HG03460 (cell line): ENCODE data around the gene PFN1.
"Not testable (repeated sequence)": the region's sequence is repeated elsewhere in the genome, so short reads cannot be mapped to it uniquely, and the experiment has no call there.

ENCODE experiments used
- ATAC-seq: cut with Tn5 transposase; IDR thresholded peaks from one replicate; pipeline ENCODE4 v1.9.1; 2021; ENCODE audit not compliant: unreplicated experiment

The PFN1 gene

DNA sequence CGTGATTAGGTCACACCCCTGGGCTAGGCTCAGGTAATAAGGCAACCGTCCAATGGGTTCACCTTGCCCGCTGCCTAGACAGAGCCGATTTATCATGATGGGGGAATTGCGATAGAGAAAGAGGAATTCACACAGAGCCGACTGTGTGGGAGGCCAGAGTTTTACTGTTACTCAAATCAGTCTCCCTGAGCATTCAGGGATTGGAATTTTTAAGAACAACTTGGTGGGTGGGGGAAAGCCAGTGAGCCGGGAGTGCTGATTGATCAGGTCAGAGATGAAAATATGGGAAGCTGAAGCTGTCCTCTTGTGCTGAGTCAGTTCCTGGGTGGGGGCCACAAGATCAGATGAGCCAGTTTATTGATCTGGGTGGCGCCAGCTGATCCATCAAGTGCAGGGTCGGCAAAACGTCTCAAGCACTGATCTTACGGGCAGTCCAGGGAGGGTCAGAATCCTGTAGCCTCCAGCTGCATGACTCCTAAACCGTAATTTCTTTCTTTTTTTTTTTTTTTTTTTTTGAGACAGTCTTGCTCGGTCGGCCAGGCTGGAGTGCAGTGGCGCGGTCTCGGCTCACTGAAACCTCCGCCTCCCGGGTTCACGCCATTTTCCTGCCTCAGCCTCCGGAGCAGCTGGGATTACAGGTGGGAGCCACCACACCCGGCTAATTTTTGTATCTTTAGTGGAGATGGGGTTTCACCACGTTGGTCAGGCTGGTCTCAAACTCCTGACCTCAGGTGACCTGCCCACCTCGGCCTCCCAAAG lies 21.6 kb downstream of the PFN1 start:
- not testable (repeated sequence) for ATAC-seq

DNA sequence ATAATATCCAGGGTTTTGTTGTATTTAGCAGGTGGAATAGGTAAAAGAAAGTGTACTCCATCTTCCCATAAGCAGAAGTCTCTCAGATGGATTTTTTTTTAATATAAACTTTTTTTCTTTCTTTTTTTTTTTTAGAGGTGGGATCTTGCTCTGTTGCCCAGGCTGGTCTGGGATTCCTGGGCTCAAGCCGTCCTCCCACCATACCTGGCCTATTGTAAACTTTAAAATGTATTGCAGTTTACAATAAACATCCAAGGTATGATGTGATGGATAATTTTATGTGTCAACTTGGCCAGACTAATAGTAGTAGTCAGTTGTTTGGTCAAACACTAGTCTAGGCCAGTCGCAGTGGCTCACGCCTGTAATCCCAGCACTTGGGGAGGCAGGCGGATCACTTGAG lies 27.0 kb downstream of the PFN1 start:
- no peak for ATAC-seq

DNA sequence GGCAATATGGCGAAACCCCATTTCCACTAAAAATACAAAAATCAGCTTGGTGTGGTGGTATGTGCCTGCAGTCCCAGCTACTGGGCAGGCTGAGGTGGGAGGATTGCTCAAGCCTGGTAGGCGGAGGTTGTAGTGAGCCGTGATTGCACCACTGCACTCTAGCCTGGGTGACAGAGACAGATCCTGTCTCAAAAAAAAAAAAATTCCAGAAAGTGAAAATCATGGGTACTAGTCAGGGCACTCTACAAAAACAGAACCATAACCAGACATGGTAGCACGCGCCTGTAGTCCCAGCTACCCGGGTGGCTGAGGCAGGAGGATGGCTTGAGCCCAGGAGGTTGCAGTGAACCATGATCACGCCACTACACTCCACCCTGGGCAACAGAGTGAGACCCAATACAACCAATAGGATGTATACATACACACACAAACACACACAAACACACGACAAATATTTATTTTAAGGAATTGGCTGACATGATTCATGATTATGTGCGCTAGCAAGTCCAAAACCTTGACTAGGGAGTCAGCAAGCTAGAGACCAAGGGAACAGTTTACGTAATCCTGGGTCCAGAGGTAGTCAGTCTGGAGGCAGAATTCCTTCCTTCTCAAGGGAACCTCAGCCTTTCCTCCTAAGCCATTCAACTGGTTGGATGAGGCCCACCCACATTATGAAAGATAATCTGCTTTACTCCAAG lies 27.8 kb downstream of the PFN1 start:
- no peak for ATAC-seq

DNA sequence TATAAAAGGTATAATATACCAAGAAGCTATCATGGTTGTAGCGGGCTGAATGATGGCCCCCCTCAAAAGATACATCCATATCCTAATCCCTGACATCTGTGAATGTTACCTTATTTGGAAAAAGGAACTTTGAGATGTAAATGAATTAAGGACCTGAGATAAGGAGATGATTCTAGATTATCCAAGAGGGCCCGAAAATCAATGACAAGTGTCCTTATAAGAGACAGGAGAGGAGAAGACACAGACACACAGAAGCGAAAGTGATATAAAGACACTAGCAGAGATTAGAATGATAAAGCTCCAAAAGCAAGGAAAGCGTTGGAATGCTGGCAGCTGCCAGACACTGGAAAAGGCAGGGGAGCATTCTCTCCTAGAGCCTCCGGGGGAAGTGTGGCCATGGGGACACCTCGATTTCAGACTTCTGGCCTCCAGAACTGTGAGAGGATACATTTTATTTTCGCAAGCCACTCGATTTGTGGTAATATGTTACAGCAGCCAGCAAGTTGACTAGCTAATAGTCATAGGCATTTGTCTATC lies 28.8 kb downstream of the PFN1 start:
- no peak for ATAC-seq

DNA sequence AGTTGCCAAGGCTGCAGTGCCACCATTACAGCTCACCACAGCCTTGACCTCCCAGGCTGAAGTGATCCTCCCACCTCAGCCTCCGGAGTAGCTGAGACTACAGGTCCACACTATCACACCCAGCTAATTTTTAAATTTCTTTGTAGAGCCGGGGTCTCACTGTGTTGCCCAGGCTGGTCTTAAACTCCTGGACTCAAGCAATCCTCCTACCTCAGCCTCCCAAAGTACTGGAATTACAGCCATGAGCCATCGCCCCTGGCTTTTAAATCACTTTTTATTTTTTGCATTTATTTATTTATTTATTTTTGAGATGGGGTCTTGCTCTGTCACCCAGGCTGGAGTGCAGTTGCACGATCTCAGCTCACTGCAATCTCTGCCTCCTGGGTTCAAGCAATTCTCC lies 33.8 kb downstream of the PFN1 start:
- ATAC-seq = not testable (repeated sequence)

DNA sequence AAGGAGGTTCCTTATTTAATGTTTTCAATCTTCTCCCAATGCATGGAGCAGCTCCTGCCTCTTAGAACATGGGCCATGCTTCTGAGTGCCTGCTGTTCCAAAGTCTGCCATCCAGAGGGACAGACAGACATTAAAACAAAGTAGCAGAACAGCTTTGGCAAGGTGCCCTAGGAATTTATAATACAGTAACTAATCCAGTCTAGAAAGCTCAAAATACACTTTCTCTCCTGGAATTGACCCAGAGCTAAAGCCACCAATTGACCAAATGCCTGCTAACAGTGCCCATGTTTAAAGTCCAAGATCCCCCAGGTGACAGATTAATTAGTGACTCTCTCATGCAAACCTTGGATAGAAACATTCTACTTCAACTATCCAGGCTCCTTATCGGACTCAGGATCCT lies 34.3 kb downstream of the PFN1 start:
- no peak for ATAC-seq

DNA sequence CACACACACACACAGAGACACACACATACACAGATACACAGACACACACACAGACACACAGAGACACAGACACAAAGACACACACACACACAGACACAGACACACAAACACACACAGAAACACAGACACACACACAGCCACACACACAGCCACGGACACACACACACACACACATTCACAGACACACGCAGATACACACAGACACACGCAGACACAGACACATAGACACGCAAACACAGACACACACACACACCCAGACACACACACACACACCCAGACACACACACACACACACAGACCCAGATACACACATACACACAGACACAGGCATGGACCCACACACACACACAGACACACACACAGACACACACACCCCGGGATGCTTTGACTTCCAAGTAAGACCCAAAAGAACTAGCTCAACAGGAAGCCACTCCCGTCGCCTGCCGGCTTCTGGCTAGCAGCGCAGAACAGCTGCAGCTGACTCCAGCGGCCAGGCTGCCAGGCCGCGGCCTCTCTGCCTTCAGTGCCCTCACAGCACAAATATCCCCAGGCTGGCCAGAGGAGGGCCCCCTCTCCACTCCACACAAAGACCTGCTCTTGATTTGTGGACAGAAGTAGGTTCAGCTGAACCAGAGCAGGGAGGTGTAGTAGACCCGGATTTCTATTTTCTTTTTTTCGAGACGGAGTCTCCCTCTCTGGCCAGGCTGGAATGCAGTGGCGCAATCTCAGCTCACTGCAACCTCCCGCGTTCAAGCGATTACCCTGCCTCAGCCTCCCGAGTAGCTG lies 39.4 kb downstream of the PFN1 start:
- no peak for ATAC-seq

DNA sequence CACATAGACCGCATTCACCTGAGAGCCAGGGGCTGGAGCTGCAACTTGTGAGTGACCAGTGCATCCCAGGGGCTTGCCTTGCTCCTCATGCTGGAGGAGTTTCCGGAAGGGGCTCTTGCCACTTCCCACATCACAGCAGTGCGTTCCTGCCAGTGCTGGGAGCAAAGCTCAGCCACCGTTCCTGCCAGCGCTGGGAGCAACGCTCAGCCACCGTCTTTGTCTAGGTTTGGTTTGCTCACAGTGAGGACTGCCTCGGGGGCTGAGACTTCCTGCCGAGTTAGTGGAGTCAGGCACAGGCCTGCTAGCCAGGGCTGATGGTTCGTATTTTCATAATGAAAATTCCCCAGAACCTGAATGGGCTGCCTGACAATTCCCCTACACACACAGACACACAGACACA lies 40.0 kb downstream of the PFN1 start:
- ATAC-seq = no peak

DNA sequence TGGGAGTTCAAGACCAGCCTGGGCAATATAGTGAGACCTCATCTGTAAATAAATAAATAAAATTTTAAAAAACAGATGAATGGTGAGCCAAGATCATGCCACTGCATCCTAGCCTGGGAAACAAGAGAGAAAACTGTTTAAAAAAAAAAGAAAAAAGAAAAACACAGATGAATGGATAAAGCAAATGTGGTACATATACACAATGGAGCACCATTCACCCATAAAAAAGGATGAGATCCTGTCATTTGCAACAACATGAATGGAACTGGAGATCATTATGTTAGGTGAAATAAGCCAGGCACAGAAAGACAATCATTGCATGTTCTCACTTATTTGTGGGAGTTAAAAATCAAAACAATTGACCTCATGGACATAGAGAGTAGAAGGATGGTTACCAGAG lies 41.7 kb downstream of the PFN1 start:
- not testable (repeated sequence) for ATAC-seq

DNA sequence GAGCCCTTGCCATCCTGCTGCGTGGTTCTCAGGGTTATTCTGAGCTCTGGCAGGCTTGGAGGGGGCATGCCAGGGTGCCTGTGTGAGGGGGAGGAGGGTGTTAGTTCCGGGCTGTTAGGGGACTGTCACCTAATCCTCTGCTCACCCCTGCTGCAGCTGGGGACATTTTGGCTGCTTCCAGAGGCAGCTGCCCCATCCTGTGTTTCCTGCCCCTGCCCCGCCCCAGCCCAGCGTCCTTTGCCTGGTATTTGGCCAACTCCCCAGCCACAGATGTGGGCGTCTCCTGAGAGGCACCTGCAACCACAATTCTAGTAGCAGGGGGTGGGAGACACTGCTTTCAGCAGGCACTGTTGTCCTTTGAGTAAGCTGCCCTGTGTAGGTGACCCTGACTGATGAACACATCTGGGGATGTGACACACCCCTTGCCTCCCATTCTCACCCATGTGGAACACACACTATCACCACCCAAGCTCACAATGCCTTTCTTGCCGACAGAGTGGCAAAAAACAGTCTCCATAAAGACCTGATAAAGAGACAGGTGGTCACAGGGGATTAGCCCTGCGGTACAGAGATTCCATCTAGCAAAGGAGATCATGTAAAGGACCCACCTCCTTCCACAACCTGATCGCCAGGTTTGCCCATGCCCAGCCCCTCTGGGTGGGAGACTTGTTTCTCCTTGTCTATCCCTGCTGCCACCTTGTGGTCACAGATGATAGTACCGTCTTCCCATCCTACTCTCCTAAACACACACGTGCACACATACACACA lies 45.1 kb downstream of the PFN1 start, which contains the start of gene CHRNE:
CHRNE (minus strand) TSS at position 48 of the 768 bp plus-strand sequence; CDS start at position 13, 35 bp downstream.
- ATAC-seq = no peak

DNA sequence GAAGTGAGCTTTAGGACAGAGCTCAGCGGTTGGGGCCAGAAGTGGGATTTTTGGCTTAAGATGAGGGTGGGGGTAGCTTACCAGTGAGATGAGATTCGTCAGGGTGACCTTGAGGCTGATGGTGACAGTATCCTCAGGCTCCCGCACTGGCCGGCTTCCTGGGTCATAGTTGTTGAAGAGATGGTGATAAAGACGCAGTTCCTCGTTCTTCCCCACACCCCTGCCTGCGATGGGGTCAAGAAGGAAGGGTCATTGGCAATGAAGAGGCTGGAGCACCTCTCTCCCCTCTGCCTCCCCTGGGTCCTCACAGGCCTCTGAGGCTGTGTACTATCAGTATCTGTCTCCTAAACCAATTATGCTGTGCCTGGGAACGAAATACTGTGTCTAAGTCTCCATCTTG lies 45.8 kb downstream of the PFN1 start:
- no peak for ATAC-seq

DNA sequence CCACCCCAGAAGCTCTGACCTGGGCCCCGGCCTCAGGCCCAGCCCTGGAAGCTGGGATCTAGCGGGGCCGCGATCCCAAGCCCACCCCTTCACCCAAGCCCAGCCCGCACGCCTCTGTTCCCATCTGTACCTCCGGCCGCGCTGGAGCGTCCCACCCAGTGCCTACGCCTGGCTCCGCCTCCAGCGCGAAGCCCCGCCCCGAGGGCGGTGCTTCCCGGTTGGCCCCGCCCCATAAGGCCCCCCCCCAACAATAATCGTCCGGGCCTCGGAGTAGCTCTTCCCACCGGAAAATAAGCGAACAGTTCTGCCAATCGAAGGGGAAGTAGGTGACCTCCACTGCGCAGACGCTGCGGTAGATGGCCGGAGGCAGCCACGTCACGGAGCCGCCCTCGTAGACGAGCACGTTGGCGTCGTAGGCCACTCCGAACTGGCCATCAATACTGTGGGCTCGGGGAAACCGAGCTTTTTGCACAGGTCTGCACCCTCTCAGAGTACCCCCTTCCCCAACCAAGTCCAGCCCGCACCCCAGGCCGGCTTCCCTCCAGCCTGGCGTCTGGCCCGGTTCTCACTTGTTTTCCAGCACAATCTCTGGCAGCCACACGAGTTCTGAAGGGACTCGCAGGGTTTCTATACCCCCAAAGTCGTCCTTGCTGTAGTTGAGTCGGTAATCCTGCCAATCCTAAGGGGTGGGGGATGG lies 46.5 kb downstream of the PFN1 start:
- no peak for ATAC-seq

DNA sequence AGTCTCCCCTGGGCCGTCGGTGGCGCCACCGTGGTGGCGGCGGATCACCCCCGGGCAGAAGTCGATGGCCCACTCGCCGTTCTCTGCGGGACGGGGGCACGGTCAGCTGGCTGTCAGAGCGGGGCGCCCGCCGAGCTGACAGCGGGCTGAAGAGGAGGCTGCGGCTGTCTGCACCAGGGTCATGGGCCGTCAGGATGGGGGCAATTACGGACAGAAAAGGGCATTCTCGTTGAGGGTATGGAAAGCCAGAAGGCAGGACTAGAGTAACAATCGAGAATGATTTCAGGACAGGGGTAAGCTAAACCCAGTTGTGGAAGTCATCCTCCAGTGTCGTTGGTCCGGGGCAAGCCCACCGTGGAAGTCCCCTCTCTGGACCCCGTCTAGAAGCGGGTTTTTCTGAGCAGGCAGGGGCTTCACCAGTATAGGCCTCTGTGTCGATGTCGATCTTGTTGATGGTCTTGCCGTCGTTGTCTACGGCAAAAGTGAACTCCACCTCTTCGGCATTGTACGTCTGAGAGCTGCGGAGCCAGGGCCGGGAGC lies 47.2 kb downstream of the PFN1 start:
- ATAC-seq = no peak

DNA sequence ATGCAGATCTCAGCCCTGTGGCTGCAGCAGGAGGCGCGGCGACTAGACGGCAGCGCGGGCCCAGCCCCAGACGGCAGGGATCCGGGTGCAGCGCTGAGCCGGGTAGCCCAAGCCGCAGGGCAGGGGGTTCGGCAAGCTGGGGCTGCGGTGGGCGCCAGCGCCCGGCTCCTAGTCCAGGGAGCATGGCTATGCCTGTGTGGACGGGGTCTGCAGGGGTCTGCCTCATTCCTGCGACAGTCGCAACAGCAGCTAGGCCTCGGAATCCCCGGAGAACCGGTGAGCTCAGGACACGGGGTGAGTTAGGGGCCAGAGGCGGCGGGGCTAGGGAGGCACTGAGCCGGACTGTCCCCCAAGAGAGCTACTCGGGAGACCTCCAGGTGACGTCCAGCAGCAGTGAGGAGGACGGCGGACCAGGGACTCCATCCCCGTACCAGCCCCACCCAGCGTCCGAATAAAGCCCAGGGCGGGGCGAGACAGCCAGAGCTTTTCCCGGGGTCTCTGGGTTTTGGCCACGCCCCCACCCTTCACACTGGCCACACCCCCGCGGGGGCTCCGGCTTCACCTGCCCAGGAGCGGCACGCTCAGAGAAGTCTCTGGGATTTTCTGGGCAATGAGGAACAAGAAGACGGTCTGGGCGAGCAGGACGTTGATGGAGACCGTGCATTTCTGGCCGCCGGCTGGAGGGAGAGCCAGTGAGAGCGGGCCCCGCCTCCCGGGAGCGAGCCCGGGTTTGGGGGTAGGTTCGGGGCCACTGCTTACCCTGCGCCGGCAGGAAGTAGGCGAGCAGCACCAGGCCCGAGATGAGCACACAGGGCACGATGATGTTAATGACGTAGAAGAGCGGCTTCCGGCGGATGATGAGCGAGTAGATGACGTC lies 47.9 kb downstream of the PFN1 start:
- no peak for ATAC-seq

DNA sequence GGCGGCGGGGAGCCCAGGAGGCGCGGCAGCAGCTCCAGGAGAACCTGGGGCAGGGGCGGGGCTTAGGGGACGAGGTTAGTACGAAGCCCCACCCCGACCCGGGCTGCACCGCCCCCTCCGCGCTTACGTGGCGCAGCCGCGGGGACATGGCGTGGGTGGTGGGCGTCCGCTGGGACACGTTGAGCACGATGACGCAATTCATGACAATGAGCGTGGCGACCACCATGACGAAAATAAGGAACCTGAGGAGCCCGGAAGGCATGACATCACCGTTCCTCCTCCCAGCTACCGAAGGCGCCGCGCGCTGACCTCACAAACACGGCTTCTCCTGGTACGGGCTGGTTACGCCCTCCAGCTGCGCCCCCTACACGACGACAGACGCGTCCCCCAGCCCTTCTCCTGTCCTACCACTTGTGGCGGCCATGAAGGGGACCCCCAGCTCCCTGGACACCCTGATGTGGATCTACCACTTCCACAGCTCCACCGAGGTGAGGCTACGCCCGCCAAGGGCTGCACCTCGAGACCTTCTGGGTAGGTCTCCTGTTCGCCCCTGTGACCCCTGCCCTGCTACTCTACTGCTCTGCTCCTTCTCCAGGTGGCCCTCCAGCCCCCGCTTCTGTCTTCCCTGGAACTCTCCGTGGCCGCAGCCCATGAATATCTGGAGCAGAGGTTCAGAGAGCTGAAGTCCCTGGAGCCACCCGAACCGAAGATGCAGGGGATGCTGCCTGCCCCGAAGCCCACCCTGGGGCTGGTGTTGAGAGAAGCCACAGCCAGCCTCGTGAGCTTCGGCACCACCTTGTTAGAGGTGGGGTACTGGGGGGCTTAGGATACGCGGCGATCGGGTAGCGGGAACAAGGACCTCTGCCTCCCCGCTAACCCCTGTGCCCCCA lies 48.7 kb downstream of the PFN1 start, which contains the start of gene C17orf107:
C17orf107 (plus strand) TSS at position 196 of the 890 bp plus-strand sequence; CDS start at position 423, 227 bp downstream.
- ATAC-seq = no peak

DNA sequence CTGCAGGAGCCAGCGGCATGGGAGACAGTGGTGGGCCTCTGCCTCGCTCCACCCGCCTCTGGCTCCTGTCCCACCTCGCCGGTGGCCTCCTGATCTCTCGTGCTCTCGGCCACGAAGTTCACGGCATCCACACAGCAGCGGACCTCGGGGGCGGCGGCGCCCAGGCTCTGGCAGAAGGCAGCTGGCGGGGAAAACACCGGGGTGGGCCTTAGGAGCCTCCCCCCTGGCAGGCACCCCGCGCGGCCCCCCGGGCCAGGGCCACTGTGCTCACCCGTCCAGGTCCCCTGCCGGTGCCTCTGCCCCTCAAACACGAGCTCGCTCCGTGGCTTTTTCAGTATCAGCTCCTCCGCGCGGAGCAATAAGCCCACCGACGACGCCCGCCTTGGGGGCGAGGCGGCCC lies 49.4 kb downstream of the PFN1 start:
- ATAC-seq = no peak

DNA sequence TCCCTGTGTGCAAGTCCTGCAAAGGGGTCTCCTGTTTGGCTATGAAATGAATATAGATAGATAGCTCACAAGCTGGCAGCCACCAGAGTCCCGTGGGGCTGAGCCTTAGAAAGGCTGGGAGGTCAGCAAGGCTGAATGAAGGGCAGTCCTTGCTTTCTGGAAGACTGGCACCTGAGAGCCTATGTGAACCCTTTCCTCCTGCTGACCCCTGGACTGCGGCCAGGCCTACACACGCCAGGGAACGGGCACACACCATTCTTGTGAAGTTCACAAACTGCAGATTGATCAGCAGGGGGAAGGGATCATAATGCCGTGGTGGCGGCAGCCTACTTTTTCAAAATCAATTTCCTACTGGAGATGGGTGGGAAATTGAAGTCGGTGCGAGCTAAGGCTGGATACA lies 50.0 kb downstream of the PFN1 start:
- no peak for ATAC-seq

DNA sequence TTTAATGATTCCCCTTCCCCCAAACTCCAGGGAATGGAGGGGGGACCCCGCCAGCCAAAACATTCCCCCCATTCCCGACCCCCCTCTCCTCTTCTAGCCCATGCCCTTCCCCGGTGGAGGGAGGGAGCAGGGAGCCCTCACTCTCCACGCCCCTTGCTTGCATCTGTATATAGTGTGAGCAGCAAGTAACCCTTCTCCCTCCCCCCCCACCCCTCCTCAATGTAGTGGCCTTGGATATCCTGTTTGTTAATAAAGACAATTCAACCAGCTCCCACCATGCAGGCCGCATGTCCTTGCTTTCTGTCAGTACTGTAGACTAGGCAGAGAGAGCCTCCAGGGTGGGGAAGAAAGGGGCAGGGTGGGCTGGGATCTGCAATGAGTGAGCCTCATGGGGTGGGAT lies 50.5 kb downstream of the PFN1 start:
- no peak for ATAC-seq
